GM10847 (cell line): ENCODE data around the gene KRT86.

Source experiments
- POLR2A ChIP-seq: IDR thresholded peaks from 2 replicates; pipeline ENCODE4 v1.6.1; 2011; ENCODE audit not compliant: insufficient read length; ENCODE audit errors: extremely low read depth

Gene KRT86

DNA sequence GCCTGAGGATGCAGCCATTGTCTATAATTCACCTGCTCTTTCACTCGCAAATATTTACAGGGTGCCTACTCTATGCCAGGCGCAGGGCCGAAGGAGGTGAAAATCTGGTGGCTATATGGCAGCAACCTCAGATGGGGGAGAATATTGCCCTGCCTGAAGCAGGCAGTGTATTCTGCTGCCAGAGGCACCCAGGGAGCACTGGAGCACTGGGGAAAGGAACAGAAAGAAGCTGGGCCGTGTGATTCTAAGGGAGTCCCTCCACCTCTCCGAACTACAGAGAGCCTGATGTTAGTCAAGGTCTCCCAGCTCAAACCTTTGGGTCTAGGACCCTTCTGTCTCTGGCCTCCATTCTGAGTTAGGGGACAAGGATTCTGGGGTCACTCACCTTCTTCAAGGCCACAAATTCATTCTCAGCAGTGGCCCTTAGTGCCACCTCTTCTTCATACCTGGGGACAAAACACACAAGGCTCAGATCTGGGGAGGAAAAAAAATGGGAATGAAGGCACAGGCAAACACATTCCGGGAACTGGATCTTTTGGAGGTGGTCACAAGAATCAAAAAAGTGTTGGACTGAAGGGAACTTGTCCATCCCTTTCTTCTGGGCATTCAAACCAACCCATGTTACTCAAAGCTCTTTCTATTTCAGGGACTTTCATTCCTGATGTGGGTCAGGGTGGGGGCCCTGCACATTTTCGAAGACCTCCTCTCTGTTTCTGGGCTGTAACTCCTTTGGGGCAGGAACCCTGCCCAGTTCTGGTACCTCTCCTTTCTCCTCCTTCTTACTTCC is 19.3 kb upstream of the KRT86 start:
- TF ChIP-seq POLR2A, result no peak

DNA sequence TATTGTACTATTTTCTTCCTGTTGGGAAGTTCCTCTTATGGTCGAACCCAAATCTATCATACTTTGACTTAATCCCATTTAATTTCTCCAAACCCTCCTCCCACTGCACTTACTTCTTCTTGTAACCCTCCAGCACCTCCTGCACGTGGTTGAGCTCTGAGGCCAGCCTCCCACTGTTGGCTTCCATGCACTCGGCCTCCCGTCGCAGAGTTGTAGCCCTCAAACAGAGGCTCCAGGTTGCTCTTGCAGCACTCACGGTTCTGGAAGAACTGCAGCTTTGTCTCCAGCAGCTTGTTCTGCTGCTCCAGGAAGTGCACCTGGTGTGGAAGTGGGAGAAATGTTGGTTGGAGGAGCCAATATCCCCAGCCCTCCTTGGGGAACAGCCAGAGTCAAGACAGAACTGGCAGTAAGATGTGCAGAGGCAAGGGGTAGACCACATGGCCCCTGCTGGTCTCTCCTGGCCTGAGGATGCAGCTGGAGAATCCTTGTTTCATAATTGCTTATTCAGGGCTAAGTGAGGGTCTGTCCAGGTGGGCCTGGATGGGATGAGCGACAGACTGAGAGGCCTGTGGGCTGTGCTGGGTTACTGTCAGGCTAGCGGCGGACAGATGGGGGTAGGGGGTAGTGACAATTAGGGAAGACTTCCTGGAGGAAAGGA is 18.4 kb upstream of the KRT86 start:
- no peak for TF ChIP-seq POLR2A

DNA sequence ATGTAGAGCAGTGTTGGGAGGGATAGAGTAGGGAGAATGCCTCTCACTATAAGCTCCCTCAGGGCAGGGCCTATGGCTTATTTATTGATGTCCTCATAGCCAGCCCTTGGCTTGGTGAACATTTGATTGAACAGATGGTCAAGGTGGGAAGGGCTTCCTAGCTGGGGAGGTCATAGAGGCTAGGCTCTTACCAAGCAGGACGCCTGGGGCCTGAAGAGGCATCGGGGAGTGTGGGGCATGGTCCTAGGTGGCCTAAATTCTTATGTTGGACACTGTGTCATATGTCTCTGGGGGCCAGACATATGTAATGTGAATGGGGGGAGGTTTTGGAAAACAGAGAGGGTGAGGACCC is 17.9 kb upstream of the KRT86 start:
- no peak for TF ChIP-seq POLR2A

DNA sequence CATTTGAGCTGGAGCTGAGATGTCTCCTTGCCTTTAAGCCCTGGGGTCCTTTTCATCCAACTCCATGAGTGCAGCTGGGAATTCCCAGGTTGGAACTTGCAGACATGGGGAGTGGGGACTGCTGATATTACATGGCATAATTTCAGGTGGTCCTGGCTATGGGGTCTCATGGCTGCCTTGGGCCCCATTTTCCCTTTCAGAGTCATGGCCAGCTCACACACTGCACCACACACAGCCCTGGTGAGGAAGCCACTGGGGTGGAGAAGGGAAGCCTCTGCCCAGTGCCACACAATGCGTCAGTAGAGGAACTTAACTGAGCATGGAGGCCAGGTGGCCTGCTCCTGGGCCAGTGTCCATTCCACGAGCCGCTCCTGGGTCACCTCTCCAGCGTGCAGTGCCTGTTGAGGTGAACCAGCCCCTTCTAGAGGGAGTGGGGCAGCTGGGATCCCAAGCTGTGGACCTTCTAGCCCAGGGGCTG is 17.3 kb upstream of the KRT86 start:
- no peak for TF ChIP-seq POLR2A

DNA sequence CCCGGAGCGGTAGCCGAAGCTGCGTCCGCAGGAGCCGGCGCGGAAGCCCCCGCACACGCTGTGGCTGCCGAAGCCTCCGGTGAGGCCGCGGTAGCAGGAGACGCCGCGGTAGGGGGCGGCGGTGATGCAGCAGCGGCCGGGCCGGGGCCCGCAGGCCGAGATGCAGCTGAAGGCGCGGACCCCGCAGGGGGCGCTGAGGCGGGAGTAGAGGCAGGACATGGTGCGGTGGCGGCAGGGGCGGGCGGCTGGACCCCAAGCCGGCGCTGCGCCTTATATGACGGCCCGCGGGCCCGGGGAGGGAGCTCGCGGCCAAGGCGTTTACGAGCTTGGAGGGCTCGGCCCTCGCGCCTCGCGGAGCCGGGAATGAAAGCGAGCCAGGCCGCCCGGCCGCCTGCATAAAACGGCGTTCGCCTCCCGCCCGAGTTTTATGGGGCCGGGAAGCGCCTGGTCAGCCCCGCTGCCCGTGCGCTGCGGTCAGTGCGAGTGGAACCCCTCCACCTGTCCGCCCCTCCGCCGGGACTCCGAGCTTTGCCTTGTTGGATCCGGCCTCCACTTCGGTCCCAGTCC is 16.0 kb upstream of the KRT86 start:
- no peak for TF ChIP-seq POLR2A

DNA sequence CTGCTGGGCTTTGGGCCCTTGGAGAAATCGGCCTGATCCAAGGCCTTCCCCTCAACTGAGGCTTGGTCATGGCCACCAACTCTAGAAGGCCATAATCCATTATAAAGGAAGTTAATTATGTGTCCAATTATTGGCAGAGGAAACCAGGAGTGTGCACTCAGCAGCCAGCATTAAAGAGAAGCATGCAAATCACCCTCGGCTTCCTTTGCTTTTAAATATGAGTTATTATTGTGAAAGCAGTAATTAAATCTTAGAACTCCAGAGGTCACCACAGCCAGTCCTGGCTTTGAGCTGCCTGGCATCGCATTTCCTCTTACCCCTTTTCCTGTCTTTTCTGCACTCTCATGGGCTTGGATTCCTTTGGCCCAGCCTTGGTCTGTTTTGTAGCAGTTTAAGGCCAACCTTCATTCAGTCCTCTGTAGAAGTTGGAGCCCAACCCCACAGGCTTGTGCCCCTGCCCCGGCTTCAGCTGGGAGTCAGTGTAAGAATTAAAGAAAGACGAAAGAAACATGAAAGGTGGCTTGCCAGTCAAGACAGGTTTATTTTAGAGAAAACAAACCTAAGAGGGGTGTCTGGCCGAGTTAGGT is 14.7 kb upstream of the KRT86 start:
- TF ChIP-seq POLR2A, result no peak

DNA sequence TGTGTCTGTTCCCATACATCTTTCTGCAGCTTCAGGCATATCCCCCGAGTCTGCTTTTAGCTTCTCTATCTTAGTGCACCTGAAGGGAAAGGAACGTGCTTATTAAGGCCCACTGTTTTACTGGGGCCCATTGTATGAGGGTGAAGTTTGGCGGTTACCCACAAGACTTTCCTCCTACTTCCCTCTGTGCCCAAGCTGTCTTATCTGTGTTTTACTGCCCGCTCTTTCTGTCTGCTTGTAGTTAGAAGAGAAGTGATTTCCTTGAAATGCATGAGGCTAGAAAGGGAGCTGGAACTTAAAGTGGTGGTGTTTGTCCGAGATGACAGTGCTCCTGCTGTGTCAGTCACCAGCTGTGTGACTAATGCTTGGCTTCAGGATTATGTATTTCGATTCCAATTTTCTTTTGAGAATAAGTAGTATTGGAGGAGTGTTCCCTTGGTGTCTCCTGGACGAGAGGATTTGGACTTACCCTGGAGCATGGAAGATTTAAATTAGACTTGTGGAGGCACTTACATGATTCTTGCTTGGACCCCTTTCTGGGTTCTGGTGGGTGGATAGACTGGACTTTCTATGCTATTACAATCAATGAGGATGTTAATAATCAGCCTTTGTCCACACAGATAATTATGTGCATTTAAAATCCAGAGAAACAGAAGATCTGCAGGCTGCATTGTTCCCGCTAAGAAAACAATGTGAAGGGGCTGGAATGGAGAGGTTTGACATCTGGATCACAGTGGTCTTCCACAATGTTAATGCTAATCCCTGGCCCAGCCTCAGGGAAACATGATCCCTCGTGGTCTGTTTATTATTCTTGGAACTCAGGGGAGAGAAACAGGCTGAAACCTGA is 13.9 kb upstream of the KRT86 start:
- no peak for TF ChIP-seq POLR2A

DNA sequence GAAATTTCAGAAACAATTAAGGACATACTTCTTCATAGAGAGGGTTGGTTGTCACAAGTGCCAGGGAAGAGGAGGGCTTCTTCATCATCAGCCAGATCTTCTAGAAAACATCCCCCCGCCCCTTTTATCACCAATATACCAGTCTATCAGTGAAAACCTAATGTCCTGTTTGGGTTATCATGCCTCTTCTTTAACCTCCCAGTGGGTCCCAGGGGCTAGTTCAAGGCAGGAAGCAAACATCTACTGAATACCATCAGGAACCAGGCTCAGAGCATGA is 13.3 kb upstream of the KRT86 start:
- no peak for TF ChIP-seq POLR2A

DNA sequence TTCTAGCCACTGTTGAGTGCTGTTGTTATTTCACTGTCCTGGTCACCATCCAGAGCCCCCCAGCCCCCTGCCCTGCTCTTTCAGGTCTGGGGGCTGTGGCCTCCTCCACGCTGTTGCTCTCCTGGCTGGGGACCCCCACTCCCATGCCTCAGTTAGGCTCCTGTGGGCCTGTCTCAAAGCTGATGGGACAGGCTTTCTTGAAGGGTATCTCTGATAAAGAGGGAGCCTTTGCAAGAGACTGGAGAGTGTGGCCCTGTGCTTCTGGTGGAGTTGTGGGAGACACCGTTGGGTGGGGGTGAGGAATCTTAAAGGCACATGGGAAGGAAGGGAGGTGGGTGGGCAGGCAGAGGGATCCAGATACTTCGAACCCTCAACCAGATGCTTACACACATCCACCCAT is 12.2 kb upstream of the KRT86 start:
- TF ChIP-seq POLR2A, result no peak

DNA sequence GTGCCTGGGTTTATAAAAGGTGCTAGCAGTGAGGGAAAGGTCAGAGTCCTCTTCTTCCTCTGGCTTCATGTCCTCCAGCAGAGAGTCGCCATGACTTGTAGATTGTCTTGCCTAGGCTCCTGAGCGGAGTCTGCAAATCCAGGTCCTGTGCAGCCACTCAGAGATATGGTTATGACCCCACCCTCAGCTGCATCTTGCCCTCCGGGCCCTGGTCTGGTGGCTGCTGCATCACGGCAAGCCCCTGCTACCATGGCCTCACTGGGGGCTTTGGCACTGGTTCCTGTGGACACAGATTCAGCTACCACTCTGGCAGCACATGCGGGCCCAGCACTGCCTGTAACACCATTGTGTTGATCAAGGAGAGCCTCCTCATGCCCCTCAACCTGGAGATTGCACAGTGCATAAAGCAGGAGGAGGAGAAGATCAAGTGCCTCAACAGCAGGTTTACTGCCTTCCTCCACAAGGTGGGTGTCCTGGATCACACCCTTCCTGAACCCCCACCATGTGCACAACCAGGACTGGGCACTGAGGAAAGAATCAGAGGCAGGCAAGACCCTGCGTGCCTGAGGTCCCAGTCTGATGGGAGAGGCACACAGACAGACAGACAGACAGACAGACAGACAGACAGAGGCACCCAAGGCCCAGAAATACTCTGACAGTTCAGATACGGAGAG is 10.5 kb upstream of the KRT86 start:
- no peak for TF ChIP-seq POLR2A

DNA sequence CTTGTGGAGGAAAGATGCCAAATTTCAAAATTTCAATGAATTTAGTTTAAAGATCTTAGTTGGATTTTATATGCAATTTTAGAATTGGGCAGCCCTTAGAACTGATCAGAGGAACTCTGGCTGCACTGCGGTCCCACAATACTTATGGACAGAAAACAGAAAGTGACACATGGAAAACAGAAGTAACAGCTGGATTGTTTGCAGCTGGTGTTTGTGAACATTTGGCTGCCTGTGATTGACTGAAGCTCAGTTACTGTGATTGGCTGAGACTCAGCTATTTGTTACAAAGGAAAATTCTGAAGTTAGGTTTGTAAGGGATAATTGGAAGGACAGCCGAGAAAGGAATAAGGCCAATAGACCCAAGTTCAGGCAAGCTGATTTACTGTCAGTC is 10.0 kb upstream of the KRT86 start:
- no peak for TF ChIP-seq POLR2A

DNA sequence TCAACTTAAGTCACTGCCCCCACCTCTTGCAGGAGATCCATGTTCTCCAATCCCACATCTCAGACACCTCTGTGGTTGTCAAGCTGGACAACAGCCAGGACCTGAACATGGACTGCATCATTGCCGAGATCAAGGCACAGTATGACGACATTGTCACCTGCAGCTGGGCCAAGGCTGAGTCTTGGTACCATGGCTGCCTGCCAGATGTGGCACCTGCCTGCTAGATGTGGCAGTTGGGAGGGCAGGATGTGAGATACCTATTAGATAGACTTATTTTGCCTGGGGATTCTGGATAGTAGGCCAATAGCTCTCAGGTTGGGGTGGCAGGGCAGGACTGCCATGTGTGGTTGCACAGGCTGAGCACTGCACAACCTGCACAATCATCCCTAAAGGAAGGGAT is 7.9 kb upstream of the KRT86 start:
- no peak for TF ChIP-seq POLR2A

DNA sequence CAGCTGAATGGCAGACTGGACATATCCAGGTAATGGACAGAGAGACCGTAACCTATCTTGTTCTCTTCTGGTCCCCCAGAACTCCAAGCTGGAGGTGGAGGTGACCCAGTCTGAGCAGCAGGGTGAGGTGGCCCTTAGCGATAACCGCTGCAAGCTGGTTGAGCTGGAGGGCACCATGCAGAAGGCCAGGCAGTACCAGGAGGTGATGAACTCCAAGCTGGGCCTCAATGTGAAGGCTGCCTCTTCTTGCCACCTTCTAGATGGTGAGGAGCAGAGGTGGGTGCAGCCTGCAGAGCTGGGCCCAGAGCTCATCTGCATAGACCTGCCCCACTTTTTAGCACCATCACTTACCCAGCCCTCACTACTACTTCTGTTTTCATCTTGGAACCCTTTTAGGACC is 7.2 kb upstream of the KRT86 start:
- no peak for TF ChIP-seq POLR2A

DNA sequence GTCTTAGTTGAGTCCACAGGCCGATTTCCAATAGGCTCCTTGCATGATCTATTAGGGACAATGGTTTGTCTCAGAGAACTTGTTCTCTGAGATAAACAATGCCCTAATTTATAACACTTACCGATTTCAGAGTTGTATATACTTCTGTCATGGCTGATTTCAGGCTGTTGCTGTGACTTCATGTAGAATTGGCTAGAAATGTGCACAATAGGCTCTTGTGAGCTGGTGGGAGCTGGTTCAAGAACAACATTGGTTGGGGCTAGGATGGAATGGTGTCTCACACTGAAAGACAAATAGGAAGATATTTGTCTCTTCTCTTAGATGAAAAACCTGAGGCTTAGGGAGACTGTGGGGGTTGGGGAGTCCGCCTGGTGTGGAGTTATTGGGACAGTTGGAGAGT is 6.7 kb upstream of the KRT86 start:
- TF ChIP-seq POLR2A, result no peak

DNA sequence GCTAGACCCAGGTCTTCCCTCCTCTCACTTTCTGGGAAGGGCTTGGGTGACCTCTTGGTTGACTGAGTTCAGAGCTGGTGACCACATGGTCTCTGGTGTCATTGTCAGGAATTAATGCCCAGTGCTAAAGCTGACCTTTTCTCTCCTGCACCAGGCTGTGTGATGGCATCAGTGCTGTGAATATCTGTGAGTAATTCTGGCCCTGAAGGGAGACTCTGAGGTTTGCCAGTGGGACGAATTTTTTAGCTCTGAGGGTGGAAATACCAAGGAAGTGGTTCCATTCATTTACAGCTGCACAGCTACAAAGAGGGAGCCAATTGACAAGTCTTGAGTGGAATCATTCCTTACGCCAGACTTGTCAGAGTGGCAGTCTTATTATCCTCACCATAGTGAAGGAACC is 6.2 kb upstream of the KRT86 start:
- no peak for TF ChIP-seq POLR2A

DNA sequence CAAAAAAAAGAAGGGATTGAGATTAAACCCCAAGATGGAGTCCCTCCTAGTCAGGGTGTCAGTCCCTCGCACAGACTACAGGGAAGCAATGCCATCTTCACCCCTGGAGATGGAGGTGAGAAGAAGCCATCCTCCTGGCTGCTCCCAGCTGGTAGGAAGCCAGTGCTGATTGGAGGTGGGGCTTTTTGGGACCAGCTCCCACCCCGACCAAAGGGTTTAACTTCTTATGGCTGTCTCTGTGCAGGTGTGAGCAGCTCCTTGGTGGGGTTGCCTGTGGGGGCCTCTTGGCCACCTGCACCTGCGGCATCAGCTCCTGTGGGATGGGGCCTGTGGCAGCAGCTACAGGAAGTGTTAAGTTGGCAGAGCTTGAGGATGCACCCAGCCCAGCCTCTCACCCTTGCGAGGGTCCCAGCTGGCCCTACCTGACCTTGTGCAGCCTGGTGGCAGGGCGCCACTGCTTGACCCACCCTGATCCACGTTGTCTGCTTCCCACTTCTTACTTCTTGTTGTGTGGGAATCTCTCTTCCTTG is 3.8 kb upstream of the KRT86 start:
- TF ChIP-seq POLR2A, result no peak
